Glomerular visceral epithelial cell (primary cell): ENCODE data around the gene ENAH.

Source experiments
- DNase-seq: peaks from one replicate; pipeline ENCODE4 v3.0.0-alpha.2; 2016; ENCODE audit errors: extremely low spot score

Gene ENAH

DNA sequence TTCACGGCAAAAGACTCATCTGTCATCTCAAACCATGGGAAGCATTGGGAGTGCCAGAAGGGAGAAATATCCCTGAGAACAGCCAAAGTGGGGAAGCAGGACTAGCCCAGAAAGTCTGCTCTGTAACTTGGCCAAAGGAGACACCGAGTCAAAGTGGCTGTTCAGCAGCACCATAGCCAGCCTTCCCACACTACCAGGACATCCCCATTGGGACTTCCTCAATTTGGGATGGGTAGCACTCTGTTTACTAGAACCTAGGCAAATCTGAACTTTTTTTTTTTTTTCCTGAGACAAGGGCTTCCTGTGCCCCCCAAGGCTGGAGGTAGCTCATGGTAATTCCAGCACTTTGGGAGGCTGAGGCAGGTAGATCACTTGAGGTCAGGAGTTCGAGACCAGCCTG is 93.0 kb downstream of the ENAH start:
- no peak for DNase-seq

DNA sequence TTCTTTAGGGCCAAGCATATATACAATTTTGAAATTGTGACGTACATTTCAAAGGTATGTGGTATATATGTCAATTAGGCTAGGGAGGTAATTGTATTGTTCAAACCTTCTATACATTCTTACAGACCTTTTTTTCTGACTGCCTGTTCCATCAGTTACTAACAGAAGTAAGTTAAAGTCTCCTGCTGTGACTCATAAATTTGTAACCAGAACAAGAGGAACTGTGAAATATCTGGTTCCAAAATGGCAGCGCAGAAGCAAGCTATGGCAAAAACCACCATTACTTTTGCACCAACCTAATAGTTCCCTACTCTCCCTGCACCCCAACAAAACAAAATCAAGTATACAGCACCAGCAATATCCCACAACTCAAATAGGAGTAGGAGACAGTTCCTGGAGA is 93.6 kb downstream of the ENAH start:
- DNase-seq: no peak

DNA sequence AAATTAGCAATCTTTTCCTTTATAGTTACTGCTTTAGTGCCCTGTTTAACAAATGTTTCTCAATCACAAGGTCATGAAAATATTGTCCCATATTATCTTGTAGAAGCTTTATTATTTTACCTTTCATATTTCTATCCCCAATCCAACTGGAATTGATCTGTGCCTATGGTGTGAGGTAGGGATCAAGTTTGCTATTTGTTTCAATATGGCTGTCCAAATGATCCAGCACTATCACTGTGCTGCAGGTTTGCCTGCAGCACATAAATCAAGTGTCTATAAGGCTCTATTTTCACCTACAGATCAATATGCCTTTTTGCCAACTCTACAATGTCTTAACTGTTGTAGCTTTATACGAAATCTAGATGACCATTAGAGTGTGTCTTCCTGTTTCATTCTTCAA is 96.2 kb downstream of the ENAH start:
- no peak for DNase-seq

DNA sequence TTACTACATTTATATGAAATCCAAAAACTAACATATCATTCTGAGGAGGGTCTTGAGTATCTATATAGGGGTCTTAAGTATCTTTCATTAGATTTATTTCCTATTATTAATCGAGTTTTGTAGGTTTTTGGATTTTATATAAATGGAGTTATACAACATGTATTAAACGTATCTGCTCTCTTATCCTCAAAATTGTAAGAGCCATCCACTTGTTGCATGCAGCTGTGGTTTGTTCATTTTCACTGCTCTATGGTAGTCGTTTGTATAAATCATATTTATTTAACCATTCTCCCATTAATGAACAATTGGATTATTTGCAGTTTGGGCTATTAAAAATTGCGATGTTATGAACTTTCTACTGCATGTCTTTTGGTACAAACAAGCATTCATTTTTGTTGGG is 97.1 kb downstream of the ENAH start:
- DNase-seq: no peak

DNA sequence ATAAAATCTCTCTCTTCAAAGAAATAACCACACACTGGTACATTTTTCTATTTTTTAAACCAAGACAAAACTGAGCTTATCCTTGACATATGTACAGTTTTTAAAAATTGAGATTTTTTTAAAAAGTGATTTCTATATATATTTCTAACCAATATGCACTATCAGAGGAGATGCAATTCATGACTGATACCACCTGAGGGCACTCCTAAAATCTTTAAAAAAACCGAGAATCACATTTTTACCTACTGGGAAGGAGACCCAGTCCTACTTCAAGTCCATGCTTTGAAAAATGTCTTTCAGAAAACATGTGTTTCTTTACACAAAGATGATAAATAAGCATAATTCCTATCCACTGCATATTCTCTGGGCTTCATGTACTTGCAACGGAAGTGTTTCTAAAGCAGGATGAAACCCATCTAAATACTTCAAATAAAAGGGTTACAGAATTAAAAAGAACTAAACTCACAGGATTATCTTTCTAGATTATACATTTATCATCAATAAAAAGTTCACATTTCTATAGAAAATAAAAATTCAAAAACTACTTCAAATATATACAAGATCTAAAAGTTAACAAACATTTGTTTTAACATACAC is 98.6 kb downstream of the ENAH start:
- DNase-seq: peak; percentile 32

DNA sequence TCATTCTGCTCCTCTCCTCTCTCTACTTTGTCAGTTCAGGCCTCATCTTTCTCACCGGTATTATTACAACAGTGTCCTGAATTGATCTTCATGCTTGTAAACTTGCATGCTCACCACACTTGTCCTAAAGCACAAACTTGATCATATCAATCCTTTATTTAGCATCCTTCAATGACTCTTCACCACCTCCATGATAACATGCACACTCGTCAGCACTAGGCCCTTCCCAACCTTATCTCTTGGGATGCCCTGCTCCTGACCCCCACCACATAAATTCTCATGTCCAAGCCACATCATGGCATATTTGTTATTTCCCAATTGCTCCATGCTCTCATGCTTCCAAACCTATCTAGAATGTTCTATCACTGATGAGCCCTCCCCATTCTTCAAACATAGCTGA is 103.1 kb downstream of the ENAH start:
- no peak for DNase-seq

DNA sequence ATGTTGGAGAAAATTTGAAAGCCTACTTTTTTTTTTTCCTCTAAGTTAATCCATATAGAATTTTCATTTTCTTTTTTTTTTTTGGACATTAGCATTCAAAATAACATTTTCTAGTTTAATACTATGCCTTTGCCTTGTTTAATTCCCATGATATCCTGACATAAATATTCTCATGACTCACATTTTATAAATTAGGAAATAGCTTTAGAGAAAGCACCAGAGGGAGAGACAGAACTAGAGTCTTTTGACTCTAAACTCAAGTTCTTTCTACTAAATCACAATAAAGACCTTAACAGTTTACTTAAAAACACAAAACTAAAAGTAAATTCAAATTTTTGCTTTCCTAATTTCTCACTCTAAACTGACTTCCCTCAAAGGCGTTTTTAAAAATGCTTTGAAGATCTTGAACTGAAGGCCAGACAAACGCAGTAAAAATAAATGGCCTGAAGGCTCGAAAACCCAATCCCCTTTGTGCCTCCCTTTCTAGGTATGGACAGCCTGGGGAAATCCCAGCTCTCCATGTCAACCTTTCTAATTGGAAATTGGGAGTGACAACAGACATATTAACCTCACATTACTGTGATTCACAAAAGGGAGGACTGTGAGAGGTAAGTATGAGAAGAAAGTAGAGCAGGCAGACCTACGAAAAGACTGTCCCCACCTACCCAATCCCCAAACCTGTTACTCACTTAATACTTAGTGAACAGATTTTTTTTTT is 104.6 kb downstream of the ENAH start:
- no peak for DNase-seq

DNA sequence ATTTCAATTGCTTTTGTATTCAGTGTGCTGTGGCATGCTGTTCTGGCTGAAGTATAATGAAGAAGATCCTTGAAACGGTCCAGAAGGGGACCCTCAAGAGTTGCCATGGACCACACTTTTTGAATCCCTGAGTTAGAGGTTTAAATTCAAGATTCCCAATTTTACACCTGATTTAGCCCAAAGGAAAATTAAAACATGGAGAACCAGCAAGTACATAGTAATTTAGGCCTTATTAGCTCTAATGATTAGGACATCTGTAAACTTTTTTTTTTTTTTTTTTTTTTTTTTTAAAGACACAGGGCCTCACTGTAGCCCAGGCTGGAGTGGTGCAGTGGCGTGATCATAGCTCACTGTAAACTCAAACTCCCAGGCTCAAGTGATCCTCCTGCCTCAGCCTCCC is 107.3 kb downstream of the ENAH start:
- no peak for DNase-seq

DNA sequence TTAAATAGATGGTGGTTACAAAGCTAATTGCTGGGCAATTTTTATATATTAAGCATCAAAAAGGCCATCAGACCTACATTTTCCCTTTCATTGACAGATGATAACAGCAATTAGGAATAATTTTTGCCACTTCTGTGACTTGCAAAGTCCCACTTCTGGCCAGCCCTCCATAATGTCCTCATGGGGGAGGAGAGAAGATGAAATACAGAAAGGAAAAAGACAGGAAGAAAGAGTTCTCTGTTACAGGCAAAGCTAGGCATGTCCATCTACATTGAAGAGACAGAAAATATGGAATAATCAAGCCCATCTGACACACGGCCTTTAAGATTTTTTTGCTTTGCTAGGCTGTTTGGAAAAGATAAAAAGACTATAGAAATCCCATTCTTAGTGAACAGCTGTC is 108.0 kb downstream of the ENAH start:
- no peak for DNase-seq

DNA sequence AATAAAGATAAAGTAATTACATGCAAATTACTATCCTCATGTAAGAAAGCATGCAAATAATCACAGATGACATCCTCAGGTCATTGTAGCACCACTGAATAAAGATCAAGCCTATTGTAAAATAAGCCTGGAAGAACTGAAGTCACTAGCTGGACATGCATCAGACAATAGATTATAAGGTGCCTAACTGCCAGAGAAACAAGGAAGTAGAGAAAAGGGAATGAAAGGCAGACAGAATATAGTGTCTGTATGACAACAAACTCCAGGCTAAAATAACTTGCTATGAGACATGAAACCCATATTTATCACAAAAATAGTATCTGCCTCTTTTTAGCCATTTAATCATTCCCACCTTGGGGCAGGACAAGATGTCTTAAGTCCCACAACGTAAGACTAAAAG is 108.7 kb downstream of the ENAH start:
- DNase-seq: no peak

DNA sequence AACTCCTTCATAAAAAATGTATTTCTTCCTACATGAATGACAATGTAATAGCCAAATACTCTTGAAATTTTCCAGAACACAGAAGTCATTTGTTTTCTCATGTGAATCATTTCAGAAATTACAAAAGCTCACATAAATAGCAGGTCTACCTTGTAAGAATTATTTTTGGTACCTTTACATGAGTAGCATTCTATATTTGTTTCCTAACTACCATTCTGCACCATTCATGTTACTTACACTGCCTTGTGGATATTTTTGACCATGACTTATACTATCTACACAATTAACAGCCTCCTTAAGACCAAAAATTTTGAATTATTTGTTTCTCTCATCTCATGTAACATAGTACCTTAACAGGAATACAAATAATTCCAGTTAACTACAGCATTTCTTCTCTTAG is 109.6 kb downstream of the ENAH start:
- DNase-seq: no peak

DNA sequence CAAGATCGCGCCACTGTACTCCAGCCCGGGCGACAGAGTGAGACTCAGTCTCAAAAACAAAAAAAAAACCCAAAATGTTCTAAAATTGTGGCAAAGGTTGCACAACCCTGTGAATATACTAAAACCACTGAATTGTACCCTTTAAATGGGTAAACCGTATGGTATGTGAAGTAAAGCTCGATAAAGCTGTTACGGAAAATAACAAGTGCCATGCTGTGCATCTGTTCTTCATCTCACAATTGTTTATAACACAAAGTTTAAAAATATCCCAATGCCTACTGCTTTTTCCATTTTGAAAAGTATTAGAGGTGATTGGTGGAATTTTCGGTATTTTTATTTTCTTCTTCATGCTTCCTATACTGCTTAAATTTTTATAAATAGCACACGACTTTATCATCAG is 111.5 kb downstream of the ENAH start:
- no peak for DNase-seq

DNA sequence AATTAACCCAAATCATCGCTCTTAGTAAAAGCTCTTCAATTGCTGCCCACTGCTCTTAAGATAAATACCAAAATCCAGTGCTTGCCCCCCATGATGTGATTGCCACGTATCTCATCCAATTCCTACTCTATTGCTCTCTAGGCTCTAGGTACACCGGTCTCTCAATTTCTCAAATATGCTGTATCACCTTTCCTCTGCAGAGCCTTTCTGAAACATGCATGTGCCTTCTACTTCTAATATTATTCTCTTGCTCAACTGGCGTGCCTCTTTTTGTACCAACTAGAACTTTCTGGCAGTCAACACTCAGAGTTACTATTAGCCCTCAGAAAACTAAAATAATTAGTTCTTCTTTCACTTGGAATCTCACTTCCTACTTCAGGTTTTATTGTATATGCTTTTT is 113.3 kb downstream of the ENAH start:
- no peak for DNase-seq

DNA sequence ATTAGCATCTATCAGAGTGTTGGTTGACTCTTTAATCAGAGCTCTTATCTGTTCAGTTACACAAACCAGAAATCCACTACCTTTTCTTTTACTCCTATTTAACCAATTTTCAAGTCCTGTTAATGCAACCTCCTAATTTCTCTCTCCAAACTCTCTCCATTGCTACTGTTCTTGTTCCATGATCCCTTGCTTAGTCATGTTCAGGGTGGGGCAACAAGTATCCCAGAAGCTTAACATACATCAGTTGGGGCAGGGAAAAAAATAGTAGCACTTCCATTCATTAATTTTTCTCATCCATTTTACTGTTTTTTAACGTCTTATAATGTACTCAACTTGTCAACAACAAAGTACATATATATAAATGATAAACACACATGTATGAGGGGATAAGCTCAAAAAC is 113.9 kb downstream of the ENAH start:
- no peak for DNase-seq

DNA sequence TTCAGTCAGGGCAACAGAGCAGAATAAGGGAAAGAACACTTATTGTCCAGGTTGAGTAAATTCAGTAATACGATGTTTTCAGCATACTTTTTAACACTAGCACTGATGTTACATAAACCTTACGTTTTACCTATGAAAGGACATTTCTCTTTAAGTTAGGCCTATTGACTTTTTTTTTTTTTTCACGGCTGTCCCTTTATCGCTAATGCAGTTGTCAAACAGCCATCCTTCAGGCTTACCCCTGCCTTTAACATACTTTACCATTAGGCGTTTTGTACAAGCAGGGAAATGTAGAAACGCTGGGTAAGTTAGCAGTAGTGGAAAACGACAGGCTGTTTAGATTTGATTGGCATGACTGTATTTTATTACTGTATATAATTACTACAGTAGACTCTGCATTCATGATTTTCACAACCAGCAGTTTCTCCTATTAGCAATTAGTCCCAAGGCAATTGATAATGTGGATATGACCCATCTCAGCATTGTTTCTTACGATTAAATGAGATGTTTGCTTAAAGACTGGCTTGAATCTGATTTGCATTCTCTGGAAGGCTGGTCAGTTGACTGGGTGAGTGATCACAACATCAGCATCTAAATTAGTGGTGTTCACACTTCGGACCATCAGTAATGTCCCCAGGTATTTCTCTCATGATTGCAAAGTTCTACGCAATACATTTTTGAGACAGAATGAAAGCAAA is 115.2 kb downstream of the ENAH start:
- no peak for DNase-seq

DNA sequence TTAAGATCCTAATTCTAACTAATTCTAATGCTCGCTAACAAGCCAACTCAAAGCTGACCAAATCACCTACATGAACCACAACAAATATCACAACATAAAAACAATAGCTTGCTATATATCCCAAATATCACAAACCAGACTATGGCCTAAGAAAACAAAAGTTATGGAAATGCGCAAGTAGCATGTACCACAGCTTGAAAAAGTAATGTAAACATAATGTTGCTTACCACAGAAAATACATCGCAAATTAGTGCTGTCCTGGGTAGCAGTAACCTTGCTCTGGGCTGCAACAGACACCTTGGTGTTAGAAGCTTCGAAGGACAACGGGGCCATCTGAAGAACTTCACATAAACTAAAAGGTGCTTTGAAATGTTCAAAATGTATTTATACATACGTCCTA is 117.6 kb downstream of the ENAH start:
- DNase-seq: no peak

DNA sequence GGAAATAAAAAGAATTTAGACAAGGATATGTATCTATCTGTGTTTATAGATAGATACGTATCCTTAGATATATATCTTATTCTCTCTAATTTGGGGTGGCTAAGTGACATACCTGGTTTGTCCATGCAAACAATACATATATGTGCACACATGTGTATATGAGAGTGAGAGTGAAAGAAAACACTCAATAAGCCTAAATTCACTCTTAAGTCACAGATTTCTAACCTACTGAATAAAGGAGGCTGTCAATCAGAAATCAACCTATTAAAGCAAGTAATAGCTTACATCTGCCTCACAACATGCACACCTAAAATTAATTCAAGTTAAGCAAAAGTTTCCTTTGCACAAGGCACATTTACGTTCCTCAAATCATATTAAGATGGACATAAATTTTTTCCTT is 118.2 kb downstream of the ENAH start:
- no peak for DNase-seq

DNA sequence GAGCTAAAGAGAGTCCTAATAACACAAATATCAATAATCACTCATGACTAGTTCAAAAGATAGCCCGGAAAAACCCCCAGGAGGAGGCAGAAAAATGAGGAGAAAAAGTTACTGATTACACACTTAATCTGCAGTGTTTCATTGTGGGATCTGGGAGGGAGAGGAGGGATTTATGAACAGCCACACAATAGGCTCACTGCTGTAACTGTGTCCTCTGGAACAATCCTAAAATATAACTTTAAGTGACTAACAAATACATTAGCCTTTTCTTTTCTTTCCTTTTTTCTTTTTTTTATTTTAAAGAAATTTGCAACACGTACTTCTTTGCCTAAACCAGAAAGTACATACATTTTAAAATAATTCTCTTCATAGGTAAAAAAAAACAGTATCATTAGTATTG is 118.8 kb downstream of the ENAH start:
- no peak for DNase-seq

DNA sequence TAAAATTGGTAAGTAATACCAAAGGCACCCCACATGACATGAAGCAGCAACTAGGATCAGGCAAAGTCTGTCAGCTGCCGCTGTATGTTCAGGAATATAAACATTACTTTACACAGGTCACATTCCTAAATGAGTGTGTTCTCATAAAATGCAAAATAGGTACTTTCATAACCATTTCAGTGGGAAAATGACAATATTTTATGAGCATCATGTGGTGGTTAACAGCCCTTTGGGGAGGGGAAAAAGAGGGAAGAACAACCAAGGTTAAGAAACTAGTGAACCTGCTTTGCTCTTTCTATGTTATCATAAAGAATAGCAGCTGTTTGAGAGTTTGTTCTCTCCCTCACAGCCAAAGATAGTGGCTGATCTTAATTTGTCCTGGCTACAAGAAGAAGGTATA is 119.7 kb downstream of the ENAH start:
- DNase-seq: no peak

DNA sequence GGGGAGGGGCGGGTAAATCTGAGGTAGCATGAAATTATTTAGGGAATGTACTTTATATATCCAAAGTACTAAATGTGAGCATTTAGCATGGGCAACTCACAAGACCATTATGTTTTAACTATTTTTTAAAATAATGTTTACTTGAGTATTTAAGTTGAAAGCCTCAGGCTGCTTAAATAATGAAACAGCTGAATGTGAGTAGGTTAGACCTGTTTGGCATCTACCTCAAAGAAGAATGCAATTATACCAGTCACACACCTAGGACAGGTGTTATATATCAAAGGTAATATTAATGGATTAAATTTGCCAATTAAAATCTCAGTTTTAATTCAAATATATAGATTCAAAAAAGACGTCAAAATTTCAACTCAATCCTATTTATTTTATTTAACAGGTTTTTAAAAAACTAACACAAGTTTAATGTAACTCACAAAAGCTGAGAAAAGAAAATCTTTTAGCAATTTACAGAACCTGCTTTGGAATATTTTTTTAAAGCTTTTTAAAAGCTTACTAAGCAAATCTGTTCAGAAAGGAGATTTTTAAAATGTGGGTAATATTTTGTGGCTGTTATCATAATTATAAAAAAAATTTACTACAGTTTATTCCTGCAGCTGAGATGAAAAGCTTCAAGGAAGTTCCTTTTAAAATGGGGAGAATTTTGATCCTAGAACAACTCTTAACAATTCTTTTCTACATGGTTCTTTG is 120.5 kb downstream of the ENAH start:
- no peak for DNase-seq

DNA sequence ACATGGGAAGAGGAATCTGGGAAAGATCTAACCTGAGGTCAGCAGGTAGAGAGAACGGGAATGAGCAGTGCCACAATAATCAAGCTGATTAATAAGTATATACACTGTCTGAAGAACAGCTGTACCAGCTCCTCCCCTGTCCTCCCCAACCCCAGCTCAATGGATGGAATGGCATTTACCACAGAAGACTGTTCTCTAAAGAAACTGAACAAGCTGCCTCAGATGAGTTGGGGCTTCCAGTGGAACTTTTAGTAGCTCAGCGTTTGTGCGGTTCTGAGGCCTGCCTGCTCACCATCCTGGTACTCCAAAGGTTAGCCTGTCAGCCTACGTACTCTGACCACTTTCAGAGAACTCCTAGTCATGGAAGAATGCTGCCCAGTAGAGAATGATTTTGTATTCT is 123.2 kb downstream of the ENAH start:
- DNase-seq: no peak

DNA sequence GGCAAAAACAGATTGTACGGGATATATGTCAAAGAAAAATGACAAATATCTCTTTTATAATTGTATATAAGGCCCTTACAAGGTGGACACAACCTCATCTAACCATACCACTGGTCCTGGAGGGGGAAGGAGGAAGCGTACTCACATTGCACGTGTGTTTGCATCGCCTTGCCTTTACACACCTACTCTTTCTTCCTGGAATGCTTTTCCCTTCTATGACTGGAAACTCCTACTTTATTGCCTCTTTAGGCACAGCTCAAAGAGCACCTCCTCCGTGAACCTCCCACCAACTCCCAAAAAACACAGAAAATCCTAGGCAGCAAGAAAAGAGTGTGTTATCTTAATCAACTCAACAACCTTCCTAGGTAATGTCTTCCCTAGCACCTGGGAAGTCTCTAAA is 125.3 kb downstream of the ENAH start:
- DNase-seq: no peak

DNA sequence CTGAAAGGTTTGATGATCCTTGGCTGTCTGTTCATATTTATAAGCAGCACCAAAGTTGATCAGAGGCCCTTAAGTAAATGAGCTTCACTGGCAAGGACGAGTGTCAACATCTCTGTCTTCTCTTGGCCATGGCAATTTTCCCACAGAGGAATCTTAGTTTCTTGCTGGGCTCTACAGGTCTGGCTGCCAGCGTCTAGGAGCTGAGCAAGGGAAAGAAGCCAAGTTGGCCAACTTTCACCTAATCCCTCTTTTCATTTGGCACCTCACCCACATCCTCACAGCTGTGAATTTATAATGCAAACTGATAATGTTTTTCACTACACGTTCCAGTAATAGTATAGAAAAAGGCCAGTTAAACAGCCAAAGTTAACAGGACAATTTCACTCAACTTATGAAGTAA is 126.0 kb downstream of the ENAH start:
- no peak for DNase-seq
